CD14-positive monocyte (primary cell): ENCODE results near the gene CACNB2. TPM values are rescaled to one million over a fixed set of nuclear protein-coding genes. Genes with fewer than 3 reads are reported as not detected.

Source experiments
- DNase-seq, 3 donors: peaks; one replicate each; pipeline ENCODE4 v3.0.0-alpha.2; 2011 to 2022
- H2AFZ ChIP-seq: 2 replicates; pipeline ENCODE4 v1.6.0; 2012; ENCODE audit warnings: mild to moderate bottlenecking, low read depth, low read length, inconsistent platforms; ENCODE audit not compliant: insufficient read depth, poor library complexity, severe bottlenecking
- H3K27ac ChIP-seq, 2 donors: 1 replicate in 1 of 2; 2 replicates in 1 of 2; pipeline ENCODE4 v1.5.1; 2012 to 2013; ENCODE audit warnings: low read length in 2 of 2, control low read depth in 1 of 2, inconsistent platforms in 1 of 2, low read depth in 1 of 2, mild to moderate bottlenecking in 1 of 2
- H3K27me3 ChIP-seq, 2 donors: one replicate each; pipeline versions ENCODE4 v1.6.0 to v1.6.1; 2011 to 2013; ENCODE audit warnings: low read length in 2 of 2; ENCODE audit not compliant: control insufficient read depth in 2 of 2, insufficient read depth in 2 of 2
- H3K36me3 ChIP-seq, 2 donors: replicated peaks in 1 of 2; 1 replicate in 1 of 2; 2 replicates in 1 of 2; pipeline versions ENCODE4 v1.5.1 to v1.6.1; 2012 to 2013; ENCODE audit warnings: low read length in 2 of 2, control low read depth in 1 of 2, inconsistent platforms in 1 of 2, mild to moderate bottlenecking in 1 of 2; ENCODE audit not compliant: insufficient read depth in 2 of 2, control insufficient read depth in 1 of 2
- H3K4me1 ChIP-seq, 2 donors: 1 replicate in 1 of 2; 2 replicates in 1 of 2; pipeline versions ENCODE4 v1.5.1 to v1.6.1; 2012 to 2013; ENCODE audit warnings: low read length in 2 of 2, control low read depth in 1 of 2, inconsistent platforms in 1 of 2, mild to moderate bottlenecking in 1 of 2, moderate library complexity in 1 of 2; ENCODE audit not compliant: insufficient read depth in 2 of 2, control insufficient read depth in 1 of 2
- H3K4me2 ChIP-seq: replicated peaks from 2 replicates; pipeline ENCODE3; 2012; ENCODE audit warnings: low read length, moderate library complexity, mild to moderate bottlenecking; ENCODE audit not compliant: poor library complexity, severe bottlenecking; ENCODE audit errors: extremely low read depth
- H3K4me3 ChIP-seq, 3 experiments: fragments of 200-600 bp in 1 of 3; sonication (generic) in 1 of 3; replicated peaks in 1 of 3; 1 replicate in 2 of 3; 2 replicates in 1 of 3; pipeline ENCODE4 v1.5.1; 2011 to 2013; ENCODE audit warnings: low read length in 3 of 3, mild to moderate bottlenecking in 3 of 3, control low read depth in 2 of 3, low read depth in 2 of 3, inconsistent platforms in 1 of 3, moderate library complexity in 1 of 3
- H3K79me2 ChIP-seq: 2 replicates; pipeline ENCODE4 v1.6.0; 2012; ENCODE audit warnings: mild to moderate bottlenecking, control low read depth, inconsistent platforms, low read length, moderate library complexity; ENCODE audit not compliant: insufficient read depth
- H3K9ac ChIP-seq: 2 replicates; pipeline ENCODE4 v1.6.0; 2017; ENCODE audit warnings: low read length, mild to moderate bottlenecking; ENCODE audit not compliant: insufficient read depth, poor library complexity, severe bottlenecking
- H3K9me3 ChIP-seq, 2 donors: replicated peaks in 1 of 2; 1 replicate in 1 of 2; 2 replicates in 1 of 2; pipeline versions ENCODE4 v1.5.1 to v1.6.1; 2012 to 2013; ENCODE audit warnings: low read length in 2 of 2, control low read depth in 1 of 2; ENCODE audit not compliant: control insufficient read depth in 1 of 2, insufficient read depth in 1 of 2
- H4K20me1 ChIP-seq: 2 replicates; pipeline ENCODE4 v1.6.0; 2012; ENCODE audit warnings: mild to moderate bottlenecking, low read length, control low read depth, moderate library complexity; ENCODE audit not compliant: insufficient read depth
- H3K27ac Mint-ChIP-seq, 7 donors: one replicate each; pipeline ENCODE4 v1.8.0; 2020; ENCODE audit warnings: mild to moderate bottlenecking in 7 of 7, mixed read lengths in 7 of 7, moderate library complexity in 6 of 7, inconsistent platforms in 2 of 7
- H3K27me3 Mint-ChIP-seq, 3 donors: one replicate each; pipeline ENCODE4 v1.8.0; 2021 to 2022; ENCODE audit warnings: low read depth in 3 of 3, mild to moderate bottlenecking in 3 of 3, mixed read lengths in 3 of 3, moderate library complexity in 3 of 3, inconsistent platforms in 1 of 3
- H3K36me3 Mint-ChIP-seq, 2 donors: one replicate each; pipeline ENCODE4 v1.8.0; 2020; ENCODE audit warnings: mixed read lengths in 2 of 2, inconsistent platforms in 1 of 2, mild to moderate bottlenecking in 1 of 2
- H3K4me1 Mint-ChIP-seq: one replicate; pipeline ENCODE4 v1.8.0; 2020; ENCODE audit warnings: mild to moderate bottlenecking, mixed read lengths
- H3K4me3 Mint-ChIP-seq, 2 donors: one replicate each; pipeline ENCODE4 v1.8.0; 2020; ENCODE audit warnings: mild to moderate bottlenecking in 2 of 2, mixed read lengths in 2 of 2, moderate library complexity in 1 of 2
- H3K9me3 Mint-ChIP-seq, 7 donors: one replicate each; pipeline ENCODE4 v1.8.0; 2020 to 2022; ENCODE audit warnings: mixed read lengths in 7 of 7, mild to moderate bottlenecking in 6 of 7, moderate library complexity in 6 of 7, inconsistent platforms in 2 of 7
- CTCF ChIP-seq: fragments of 200-600 bp; IDR thresholded peaks from one replicate; pipeline ENCODE4 v1.8.0; 2022; ENCODE audit warnings: antibody characterized with exemption, mild to moderate bottlenecking
- intact Hi-C, 2 donors: fragments of 100-400 bp; cut with micrococcal nuclease; formaldehyde crosslinking; loops; one replicate each; pipeline versions ENCODE4 v1.15.0 to v1.15.1; 2023
- polyA plus RNA-seq, 3 donors: library from polyadenylated mRNA; depleted of rRNA in 1 of 3; unstranded in 2 of 3; stranded (reverse) in 1 of 3; fragments of 300-500 nt in 2 of 3; fragments of >200 nt in 1 of 3; fragmentation: Illumina TruSeq in 2 of 3; gene quantifications; 1 replicate in 2 of 3; 2 replicates in 1 of 3; pipeline ENCODE4 v1.2.3, GENCODE V29; 2012 to 2021

Gene CACNB2
- polyA plus RNA-seq, 3 donors, result 0.05 TPM; not detected in 2

GRCh38 chr10:18540195-18540594 lies 400.0 kb downstream of the CACNB2 start:
- no peak overlapping the region for H3K9ac ChIP-seq
- H3K27ac ChIP-seq, result no peak overlapping the region
- no peaks in the 10 kb centered on the region for H3K9me3 ChIP-seq
- H2AFZ ChIP-seq, result no peak overlapping the region
- H4K20me1 ChIP-seq, result no peaks in the 10 kb centered on the region
- intact Hi-C loops, result no loop called here
- H3K9me3 Mint-ChIP-seq, result no peaks in the 10 kb centered on the region
- H3K27me3 Mint-ChIP-seq, result peaks cover 0 to 5% (median 0%) of the 10 kb centered on the region in 3 donors
- peaks cover 13 to 41% of the 10 kb centered on the region in 2 donors for H3K36me3 ChIP-seq
- no peak overlapping the region for H3K4me3 Mint-ChIP-seq
- H3K79me2 ChIP-seq, result no peaks in the 10 kb centered on the region
- no peak overlapping the region for H3K4me2 ChIP-seq
- H3K4me1 ChIP-seq, result no peaks in the 10 kb centered on the region
- no peaks in the 10 kb centered on the region for H3K4me1 Mint-ChIP-seq
- no peaks in the 10 kb centered on the region for H3K27me3 ChIP-seq
- H3K27ac Mint-ChIP-seq, result no peak overlapping the region
- DNase-seq, result no peak
- no peak overlapping the region for H3K4me3 ChIP-seq
- no peak for TF ChIP-seq CTCF
- peaks cover 34 to 43% of the 10 kb centered on the region in 2 donors for H3K36me3 Mint-ChIP-seq

GRCh38 chr10:18542832-18543231 lies 402.6 kb downstream of the CACNB2 start:
- Histone ChIP-seq H3K9ac (no peak overlapping the region), H2AFZ (no peak overlapping the region), H3K4me1 (no peaks in the 10 kb centered on the region), H3K4me2 (no peak overlapping the region), H3K79me2 (no peaks in the 10 kb centered on the region), H3K4me3 (no peak overlapping the region), H3K9me3 (no peaks in the 10 kb centered on the region), H4K20me1 (no peaks in the 10 kb centered on the region), H3K36me3 (peaks cover 13 to 54% of the 10 kb centered on the region in 2 donors), H3K27me3 (no peaks in the 10 kb centered on the region), H3K27ac (no peak overlapping the region)
- intact Hi-C loops, result no loop called here
- Mint-ChIP-seq H3K4me1 (no peaks in the 10 kb centered on the region), H3K4me3 (no peak overlapping the region), H3K27me3 (peaks cover 0 to 3% (median 0%) of the 10 kb centered on the region in 3 donors), H3K9me3 (no peaks in the 10 kb centered on the region), H3K27ac (no peak overlapping the region), H3K36me3 (peaks cover 46 to 55% of the 10 kb centered on the region in 2 donors)
- no peak for TF ChIP-seq CTCF
- no peak for DNase-seq
